ELR (cell line): ENCODE data around the gene ATXN1.

Experiments
- DNase-seq: peaks from one replicate; pipeline ENCODE4 v3.0.0-alpha.2; 2015; ENCODE audit warnings: low read depth

ATXN1 gene

DNA sequence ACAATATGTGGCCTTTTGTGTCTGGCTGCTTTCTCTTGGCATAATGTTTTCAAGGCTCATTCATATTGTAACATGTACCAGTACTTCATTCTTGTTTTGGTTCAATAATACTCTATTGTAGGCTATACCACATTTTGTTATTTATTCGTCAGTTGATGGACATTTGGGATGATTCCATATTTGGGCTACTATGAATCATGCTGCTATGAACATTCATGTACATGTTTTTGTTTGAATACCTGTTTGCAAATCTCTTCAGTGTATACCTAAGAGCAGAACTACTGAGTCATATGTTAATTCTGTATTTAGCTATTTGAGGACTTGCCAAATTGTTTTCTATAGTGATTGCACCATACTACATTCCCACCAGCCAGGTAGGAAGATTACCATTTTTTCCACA is 263.0 kb downstream of the ATXN1 start:
- DNase-seq, result no peak

DNA sequence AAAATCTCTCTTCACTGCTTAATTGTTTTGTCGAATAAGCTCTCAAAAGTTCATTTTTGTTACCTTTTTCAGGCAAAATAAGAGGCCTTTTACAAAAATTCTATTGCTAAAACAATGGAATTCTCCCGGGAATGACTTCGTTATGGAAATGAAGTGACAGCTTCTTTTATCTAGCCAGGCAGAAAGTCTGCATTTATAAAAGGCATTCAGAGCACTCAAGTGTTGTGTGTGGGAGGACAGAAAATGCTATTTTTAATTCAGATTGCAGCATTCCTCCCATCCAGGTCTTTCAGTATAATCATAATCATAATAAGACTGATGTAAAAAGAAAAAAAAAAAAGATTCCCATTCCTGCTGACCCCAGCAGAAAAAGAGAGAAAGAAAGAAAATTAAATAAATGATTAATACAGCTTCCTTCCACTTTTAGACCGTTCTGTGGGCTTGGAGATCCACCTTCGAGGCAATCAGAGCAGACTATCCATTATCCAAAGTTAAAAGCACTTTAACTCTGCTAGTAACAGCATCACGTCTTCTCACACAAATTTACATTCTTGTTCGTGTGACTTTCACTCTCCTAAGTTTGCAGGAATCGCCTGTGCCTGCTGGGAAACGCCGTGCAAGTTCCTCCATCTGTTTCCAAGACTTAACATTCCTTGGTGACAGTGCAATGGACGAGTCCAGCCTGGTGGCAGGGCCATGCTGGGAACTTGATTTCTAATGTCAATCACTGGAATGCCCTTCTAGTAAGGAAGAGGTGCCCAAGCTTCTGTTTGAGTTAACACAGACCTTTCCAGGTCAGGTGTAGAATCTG is 264.1 kb downstream of the ATXN1 start:
- DNase-seq, result no peak

DNA sequence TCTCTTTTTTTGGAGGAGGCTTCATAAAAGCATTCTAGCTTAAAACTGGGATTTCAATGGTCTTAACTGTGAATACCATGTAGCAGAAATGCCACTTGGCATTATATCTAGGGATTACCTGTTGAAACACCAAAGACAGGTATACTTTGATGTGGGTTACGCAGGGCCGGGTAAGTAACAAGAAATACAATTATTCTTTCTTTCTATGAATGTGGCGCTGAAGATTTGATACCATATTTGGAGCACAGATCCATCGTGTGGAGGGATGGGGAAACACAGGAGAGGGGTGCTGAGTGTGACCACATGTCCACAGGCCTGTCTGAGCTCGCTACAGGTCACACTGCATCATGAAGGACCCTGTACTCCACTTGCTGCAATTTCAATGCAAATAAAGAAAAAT is 265.1 kb downstream of the ATXN1 start:
- no peak for DNase-seq

DNA sequence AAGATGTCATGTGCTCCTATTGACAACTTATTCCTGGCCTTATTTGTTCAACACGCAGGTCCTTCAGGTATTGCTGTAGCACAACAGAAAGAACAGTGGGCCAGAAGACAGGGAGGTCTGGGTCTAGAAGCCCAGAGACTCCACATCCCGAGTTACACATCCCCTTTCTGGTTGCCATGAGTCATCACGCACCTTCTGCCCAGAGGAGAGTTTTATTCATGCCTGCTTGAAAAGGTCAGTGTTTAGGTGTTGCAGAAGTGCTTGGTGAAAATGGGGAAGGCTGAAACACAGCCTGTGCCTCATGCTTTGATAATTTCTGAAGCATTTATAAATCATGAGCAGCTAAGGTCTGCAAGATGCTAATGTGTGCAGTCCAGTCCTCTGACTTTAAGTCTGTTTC is 266.5 kb downstream of the ATXN1 start:
- peak; percentile 27 for DNase-seq

DNA sequence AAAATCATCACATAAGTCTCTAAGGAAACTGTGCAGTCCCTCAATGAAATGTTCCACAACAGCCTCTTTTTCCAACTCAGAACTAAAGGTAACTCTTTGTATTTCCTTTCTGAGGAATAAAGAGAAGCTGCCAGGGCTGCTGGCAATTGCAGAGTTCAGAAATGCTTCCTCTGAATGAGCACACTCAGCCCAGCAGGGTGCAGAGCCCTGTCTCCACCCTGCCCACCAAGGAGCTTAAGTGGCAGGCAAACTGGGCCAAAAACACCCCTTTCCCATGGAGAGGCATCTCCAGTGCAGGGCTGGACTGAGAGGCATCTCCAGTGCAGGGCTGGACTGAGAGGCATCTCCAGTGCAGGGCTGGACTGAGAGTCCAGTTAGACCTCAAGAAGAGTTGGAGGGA is 267.5 kb downstream of the ATXN1 start:
- DNase-seq, result no peak

DNA sequence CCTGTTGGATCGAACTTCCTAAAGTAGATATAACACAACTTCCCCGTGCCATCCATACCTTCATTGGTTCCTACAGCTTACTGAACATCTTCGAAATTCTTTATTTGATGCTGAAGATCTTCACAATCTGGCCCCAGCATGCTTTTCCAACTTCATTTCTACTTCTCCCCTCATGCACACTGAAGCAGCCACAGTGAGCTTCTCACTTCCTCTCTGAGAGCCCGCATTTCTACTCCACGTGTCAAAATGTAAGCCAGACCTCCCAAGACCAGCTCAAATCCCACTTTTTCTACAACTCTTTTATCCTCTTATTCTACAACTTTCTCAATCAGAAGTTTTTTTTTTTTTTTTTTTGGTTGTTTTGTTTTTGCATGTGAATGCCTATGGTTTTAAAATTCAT is 268.1 kb downstream of the ATXN1 start:
- DNase-seq, result no peak

DNA sequence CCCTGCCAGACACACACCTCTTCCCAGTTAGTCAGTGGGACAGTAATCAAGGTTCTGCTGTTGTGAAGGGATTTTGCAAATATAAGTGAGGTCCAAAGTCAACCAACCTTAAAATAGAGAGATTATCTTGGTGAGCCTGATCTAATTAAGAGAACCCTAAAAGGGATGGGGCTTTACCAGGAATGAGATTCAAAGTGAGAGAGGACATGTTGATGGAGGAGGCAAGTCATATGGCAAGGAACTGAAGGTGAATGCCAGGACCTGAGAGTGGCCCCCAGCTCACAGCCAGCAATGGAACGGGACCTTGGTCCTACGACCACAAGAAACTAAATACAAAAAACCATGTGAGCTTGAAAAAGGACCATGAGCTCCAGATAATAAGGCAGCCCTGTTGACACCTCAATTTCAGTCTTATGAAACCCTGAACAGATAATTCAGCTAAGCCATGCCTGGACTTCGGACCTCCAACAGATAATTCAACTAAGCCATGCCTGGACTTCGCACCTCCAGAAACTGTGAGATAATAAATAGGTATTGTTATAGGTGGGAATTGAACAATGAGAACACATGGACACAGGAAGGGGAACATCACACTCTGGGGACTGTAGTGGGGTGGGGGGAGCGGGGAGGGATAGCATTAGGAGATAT is 269.5 kb downstream of the ATXN1 start:
- DNase-seq, result no peak

DNA sequence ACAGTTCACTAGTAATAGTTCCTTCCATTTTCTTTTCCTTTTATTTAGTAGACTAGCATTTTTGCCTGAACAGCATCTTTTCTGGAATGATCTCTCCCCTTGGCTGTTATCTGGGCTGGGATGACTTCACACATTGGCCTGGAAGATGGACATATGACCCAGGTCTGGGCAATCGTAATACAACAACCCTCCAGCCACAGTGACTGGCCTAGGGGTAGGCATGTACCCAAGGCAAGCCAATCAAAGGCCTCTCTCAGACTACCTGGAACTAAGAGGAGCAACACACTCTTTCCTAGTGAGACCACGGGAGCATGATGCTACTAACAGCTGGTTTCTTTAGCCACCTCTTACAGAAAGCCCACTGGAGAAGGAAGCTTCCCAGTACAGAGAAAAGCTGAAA is 270.6 kb downstream of the ATXN1 start:
- no peak for DNase-seq

DNA sequence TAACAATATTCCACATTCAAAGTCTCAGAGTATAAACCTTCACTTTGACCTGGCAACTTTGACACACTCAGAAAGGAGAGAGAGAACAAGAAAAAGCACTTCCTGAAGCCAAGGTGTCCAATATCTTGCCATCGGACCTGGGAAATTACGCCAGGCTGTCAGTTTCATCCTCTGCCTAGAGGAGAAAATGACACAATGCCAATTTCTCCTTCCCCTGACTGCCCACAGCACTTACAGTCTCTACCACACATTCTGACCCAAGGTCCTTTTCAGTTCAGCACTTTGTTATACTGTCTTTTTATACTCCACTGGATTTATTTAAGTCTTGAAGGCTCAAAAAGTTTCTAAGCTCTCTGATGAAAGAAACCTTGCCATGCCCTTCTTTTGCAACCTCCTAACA is 272.4 kb downstream of the ATXN1 start:
- no peak for DNase-seq

DNA sequence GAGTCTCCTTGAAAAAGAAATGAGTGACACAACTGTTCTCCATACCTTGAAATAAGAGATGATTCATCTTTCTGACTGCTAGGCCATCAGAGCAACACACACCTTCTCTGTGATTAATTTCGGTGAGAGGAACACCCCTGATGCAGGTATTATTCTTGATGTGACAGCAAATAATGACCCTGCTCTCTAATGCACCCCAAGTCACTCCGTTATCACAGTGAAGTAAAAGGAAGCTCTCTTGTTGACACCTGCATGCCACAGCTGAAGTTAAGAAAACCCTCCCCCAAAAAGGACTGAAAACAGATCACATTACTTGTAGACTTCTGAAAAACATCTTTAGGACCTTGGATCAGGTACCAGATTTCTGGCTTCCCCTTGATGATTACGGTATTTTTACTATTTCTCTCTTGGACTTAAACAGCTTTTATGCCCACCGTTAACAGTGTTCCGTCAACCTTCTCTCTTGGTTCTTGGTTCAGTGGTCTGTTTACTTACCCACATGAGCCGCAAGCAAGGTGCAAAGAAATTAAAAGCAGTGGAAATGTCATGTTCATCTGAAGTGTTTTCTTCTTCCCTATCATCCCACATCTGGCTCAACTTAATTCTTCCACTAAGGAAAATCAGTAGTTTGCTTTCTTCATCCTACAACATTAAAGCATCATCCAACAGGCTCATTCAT is 273.1 kb downstream of the ATXN1 start:
- no peak for DNase-seq

DNA sequence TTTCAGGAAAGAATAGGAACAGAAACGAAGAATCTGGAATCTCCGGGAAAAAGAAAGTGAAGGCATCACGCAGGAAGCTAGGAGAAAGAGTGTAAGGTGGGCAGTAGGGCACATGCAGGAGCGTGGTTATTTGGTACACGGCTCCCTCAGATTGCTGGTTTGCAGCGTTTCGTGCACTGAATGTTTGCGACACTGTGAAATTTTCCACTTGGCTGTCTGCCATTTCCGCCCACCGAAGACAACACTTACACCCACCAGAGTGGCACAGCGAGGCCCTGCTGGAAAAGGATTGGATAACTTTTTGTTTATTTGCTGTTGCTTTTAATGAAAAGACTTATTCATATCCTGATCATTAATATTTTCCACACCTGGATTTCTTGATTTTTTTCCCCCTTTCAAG is 274.6 kb downstream of the ATXN1 start:
- DNase-seq, result no peak

DNA sequence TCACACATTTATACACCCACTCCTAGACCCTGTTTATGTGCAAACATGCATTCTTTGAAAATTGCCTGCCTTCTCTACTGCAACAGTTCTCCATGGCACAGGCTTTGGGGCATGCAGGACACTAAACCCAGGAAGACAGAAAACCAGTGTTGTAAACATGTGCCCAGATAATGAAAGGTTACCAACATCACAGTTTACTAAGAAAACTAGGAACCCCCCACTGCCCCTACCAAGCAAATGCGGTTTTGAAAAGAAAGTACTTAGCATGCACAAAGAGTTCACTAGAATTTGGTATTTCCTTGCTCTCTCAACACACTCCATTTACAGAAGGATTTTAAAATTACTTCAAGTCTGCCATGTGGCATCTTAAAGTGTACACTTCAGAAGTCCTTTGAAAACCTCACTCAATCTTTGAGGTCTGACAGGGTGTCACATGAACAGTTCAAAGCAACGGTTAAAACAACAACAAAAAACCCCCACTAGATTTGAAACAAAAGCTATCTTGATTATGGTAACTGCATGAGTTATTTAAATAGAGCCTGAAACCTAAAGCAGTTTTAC is 277.9 kb downstream of the ATXN1 start:
- no peak for DNase-seq

DNA sequence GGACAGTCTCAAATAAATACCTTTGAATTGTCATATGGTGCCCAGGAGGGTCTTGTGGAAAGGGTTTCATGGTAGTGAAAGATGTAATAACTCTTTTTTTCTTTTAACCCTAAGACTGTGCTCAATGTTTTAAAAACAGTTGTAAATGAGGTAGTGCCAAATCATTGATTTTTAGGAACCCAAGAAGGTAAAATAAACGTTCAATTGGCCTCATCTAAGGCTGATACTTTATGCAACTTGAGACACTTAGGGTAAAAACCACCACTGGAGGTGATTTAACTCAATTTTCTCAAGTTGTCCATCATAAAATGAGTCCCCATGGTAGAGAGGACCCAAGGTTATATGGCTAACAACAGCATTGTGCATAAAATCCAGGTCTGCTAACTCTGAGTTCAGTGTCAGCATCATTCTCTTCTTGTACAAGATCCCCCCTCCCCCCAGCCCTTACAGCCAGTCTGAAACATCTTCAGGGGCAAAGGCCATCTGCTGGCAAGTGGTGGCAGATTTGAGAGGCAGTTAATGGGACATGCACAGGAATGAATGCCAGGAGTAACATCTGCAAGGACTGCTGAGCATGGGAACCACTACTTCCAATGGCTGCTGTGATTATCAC is 278.5 kb downstream of the ATXN1 start:
- no peak for DNase-seq

DNA sequence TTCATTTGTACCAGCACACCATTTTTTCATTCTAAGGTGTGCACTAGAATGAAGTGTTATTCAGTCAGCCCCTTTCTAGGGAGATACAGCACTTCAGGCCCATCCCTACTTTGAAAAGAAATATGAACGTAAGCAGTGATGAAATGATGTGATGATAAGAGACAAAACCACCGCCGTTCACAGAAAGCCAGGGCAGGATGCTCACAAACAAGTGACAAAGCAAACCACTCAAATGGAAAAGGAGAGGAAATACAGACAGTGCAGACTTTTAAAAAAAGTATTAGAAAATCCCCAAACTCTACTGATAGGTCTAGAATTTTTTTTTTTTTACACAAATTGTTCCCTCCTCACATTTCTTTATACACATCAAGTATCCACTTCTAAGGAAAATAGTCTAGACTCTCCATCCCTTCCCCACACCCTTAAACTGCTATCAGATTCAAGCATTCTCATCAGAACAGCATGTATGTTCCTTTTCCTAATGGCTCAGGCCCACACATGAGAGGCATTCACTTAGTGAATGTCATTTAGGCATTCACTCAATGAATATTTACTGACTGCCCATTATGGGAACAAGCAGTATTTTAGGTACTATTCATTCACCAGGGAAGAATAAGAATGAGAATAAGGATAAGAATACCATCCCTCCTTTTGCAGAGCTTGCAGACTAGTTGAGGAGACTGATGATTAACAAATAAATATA is 279.4 kb downstream of the ATXN1 start:
- no peak for DNase-seq

DNA sequence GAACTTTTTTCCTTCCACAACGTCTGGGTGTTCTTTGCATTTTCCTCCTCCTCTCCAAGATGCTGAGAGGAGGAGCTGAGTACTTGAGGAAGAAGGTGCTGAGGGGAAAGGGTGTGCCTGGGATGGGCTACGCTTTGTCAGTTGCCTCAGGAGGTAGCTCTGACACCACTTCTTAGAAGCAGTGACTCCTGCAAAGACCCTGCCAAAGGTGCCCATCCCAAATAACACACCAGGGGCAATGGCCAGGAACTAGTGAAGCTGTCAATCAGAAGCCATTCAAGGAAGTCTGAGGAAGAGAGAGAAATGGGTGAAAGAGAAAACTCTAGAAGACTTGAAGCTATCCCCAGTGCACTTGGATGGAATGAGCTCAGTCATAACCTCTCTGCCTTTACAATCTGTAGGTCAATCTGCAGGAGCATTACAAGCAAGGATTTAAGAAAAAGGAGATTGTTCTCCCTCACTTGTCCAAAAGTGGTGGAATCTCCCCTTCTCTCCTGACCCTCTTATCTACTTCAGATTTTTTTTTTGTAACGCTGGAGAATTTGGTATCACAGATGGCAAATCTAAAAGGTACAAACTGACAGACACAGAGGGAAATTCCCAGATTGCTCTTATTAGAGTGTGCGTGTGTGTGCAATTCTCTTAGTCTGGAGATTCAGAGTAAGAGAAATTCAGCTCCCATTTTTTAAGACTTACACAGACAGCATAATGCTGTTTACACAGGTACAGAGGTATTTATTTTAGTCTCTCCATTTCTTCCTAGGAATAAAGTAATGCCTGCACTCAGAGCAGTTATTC is 280.3 kb downstream of the ATXN1 start:
- no peak for DNase-seq

DNA sequence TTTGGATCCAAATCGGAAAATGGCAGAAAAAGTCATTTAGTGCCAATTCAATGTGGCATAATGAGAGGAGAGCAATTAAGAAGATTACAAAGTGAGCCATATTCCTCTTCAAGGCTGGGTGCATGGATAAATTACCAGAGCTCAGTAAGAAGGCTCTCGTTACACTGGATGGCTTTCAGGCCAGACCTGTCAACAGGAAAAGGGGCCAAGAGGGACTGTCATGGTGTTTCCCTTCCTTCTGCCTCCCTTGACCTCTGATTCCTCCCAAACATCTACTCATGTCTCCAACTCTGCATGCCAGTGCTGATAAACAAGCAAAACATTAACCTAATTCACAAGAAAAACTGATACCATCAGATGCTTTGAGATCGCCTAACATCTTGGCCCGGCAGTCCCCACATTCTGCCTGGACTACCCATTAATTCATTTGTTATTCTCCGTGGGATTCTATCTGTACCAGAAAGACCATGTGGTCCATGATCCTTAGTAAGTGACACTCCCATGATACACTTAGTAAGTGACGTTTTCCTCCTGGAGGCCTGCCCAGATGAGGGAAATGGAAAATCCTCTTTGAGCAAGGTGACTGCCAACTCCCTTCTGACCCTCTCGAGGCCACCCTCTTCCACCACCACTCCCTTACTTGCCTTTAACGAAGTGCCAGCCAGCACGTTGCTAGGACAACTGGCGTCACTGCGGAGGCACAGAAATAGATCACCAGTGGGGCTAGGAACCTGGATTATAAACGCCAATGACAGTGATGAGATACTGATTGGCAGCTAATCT is 283.7 kb downstream of the ATXN1 start:
- no peak for DNase-seq

DNA sequence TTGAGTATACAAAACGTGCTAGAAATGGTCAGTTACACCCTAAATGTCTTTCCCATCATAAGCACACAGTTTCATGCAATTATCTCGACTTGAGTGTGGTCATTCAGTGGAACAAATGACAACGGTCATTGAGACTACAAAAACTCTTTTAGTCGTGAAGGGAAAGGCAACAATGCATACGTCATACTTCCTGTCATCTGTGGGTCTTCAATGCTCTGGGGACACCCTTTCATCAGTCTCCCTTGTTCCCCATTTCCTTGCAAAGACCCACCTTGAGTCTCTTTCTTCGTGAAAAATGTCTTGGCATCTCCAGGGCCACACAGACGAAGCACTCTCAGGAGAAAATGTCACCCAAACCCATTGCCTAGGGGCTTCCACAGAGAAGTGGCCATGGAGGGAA is 284.4 kb downstream of the ATXN1 start:
- DNase-seq, result no peak

DNA sequence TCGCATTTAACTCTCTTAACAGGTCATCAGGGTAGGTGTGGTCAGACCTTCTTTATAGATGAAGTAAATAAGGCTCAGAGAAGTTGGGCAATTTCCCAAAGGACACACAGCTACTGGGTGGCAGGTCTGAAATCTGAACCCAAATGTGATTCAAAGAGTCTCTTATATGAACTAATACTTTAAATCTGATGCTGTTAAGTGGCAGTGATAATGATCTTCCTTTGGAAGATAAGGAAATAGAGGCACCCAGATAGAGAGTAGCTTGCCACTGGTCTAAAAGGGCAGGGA is 285.8 kb downstream of the ATXN1 start:
- DNase-seq, result no peak

DNA sequence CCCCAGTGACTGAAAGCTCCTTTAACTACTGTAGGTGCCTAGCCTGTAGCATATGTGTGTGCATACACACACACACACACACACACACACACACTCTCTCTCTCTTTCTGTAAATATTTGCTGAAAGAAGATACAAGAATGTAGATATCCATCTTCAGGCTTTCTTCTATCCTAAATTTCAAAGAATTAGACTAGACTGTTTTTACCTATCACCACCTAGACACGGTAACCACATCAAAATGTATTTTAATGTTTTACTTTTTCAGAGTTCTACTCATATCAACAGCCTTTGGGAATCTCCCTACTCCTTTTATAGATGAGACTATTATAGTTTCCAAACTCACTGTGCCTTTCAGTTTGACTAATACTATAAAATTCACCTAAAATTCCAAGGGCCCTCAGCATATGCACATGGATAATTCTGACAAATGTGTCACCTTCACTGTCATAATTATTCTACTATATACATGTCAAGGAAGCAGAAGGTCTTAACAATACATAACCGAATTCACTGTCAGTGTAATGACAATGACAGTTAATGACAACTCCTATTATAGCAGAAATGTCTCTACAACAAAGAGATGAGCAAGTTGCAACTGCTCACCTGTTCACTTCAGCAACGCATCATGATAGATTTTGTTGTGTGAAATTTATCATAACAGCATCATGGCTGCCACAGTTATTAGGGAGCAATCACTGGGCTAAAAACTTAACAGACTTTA is 286.3 kb downstream of the ATXN1 start:
- no peak for DNase-seq
